ENCODE results near the gene ZFX.

The ZFX gene

DNA sequence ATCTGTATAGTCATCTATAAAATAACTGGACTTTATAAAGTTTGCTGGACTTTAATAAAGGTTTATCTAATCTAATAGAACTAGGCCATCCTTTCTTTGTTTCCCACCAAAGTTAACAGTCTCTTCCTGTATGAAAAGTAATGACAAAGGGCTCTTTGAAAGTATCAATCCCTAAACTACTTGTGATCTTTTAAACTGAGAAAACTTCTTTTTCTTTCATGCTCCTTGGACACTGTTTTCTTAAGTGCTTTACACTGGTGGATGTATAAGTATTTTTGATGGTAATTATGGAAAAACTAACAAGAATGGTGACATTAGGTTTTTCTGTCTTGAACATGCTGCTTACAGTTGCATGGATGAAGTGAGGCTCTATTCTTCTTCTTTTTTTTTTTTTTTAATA is 2.4 kb upstream of the ZFX start:
- TF ChIP-seq, protein P1, sequence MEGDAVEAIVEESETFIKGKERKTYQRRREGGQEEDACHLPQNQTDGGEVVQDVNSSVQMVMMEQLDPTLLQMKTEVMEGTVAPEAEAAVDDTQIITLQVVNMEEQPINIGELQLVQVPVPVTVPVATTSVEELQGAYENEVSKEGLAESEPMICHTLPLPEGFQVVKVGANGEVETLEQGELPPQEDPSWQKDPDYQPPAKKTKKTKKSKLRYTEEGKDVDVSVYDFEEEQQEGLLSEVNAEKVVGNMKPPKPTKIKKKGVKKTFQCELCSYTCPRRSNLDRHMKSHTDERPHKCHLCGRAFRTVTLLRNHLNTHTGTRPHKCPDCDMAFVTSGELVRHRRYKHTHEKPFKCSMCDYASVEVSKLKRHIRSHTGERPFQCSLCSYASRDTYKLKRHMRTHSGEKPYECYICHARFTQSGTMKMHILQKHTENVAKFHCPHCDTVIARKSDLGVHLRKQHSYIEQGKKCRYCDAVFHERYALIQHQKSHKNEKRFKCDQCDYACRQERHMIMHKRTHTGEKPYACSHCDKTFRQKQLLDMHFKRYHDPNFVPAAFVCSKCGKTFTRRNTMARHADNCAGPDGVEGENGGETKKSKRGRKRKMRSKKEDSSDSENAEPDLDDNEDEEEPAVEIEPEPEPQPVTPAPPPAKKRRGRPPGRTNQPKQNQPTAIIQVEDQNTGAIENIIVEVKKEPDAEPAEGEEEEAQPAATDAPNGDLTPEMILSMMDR (conservative IDR thresholded peaks at IDR 0.05; ENCODE audit: low read depth, low read length) = no peak
- no peak for DNase-seq (ENCODE audit: low read depth)
- H3K4me3 ChIP-seq (ENCODE audit: low read length) = no peak overlapping the region

DNA sequence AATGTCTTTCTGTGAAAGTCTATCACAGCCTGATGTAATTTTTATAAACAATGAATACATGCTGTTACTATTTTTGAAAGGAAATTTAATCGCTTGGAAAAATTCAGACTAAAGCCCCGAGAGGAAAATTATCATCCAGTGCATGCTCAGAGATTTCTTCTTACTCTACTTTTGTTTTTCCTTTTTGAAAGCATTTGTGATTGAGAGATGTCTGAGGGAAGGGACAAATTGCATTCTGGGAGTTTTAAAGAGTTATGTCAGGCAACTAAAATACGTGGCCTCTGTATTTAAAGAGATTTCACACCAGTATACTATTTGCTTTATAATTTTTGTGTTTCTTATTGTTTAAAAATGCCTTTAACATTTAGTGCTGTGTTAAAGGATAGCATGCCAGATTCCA is 1.4 kb upstream of the ZFX start:
- no peak for DNase-seq (ENCODE audit: low read depth)
- no peak overlapping the region for H3K4me3 ChIP-seq (ENCODE audit: low read length)

DNA sequence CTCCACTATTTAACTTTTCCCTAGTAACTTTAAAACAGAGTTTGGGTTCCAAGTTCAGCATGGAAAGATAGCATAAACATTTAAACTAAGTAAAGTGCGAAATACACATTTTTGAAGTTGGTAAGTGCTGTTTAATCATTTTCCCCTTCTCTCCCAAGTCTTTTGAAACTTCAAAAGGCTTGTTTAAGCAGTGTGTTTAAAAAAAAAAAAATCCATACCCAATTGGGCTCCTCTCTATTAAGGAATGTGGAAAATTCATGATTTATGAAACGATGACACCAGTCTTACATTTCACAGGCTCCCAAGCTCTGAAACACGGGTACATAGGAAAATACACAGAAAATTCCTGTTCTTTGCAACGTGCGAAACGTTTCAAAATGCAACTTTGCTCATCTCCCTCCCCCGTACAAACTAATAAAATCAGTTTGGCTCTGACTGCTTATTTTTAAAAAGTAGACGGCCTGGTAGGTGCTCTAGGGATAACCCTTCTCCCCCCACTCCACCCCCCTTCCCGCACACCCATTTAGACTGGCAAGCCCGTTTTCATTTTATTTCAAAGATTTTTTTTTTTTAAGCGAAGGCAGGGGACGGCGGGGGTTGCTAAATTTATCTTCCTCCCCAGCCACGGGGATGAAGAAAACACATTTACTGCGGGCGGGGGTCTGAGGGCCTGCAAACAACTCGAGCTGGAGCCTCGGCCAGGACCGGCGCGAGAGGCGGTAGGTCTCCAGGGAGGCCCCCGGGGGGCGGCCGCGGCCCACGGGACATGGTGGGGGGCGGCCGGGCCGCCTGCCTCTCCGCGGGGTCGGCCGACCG is 786 bp upstream of the ZFX start:
- TF ChIP-seq, protein P1 (conservative IDR thresholded peaks at IDR 0.05; ENCODE audit: low read depth, low read length) = no peak
- H3K4me3 ChIP-seq (ENCODE audit: low read length) = peak overlapping the region; percentile 56
- DNase-seq (ENCODE audit: low read depth) = no peak

More for the DNA sequence above, 1.4 kb upstream of the ZFX start:
- TF ChIP-seq, protein P1 (conservative IDR thresholded peaks at IDR 0.05; ENCODE audit: low read depth, low read length) = no peak

DNA sequence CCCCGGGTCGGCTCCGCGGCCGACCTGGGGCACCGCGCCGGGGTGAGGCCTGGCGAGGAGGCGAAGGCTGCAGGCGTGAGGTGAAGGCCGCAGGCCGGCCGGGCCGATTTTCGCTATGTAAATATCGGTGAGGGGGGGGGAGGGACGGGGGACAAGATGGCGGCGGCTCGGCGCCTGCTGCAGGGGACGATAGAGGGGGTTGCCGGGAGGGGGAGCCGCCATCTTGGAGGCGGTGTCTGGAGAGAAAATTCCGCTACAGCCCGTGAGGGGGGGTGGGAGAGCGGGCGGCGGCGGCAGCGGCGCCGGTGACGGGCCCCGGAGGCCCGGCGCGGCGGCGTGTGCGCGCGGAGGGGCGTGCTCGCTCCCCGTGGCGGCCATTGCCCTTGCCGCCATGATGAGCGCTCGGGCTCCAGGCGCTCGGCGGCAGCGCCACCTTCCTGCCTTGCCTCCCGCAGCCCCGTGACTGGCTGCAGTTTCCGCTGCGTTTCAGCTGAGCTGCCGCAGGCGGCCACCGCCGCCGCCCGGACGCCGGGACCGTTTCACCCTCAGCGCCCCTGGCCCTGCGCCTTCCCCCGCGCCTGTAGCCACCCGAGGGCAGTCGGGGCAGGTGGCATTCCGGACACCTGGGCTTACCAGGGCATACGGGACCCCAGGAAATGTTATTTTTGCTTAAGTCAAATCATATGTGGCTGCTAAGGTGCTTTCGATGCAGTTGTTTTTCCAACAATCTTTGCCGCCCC is 692 bp downstream of the ZFX start:
- TF ChIP-seq, protein P1 (conservative IDR thresholded peaks at IDR 0.05; ENCODE audit: low read depth, low read length) = peak; percentile 43
- peak overlapping the region; percentile 93 for H3K4me3 ChIP-seq (ENCODE audit: low read length)
- DNase-seq (ENCODE audit: low read depth) = peak; percentile 73

DNA sequence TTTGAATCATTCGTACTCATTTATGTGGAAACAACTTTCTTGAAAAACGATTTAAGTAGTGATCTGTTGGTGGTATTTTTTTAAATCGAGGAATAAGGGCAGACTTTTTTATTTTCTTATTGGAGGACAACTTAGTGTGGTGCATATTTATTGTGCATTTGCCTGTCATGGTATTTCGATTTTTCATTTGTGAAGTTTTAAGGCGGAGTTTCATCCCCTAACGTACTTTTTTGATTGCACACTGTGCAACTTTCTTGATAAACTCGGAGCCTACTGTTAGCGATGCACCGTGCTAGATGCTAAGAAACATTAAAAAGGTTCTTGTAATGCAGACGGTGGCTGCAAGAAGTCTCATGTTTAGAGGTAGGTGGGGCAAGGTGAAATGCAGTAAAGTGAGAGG is 1.4 kb downstream of the ZFX start:
- TF ChIP-seq, protein P1 (conservative IDR thresholded peaks at IDR 0.05; ENCODE audit: low read depth, low read length) = no peak
- peak overlapping the region; percentile 93 for H3K4me3 ChIP-seq (ENCODE audit: low read length)
- DNase-seq (ENCODE audit: low read depth) = no peak

DNA sequence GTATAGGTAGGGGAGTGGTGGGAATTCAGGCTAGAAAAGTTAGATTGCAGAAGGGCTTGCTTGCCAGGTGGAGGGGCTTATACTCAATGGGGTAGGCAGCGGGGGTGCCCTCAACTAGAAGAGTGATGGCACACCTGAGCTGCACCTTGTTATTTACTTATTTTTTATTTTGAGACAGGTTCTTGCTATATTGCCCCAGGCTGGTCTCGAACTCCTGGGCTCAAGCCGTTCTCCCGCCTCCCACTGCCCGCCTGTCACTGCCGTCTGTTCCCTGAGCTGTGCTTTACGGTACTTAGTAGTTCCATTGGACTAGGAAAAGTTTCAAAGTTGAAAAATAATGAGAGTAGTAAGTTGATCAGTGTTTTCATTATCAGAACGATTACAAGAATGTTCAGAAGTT is 2.0 kb downstream of the ZFX start:
- peak overlapping the region; percentile 93 for H3K4me3 ChIP-seq (ENCODE audit: low read length)
- DNase-seq (ENCODE audit: low read depth) = no peak
- TF ChIP-seq, protein P1 (conservative IDR thresholded peaks at IDR 0.05; ENCODE audit: low read depth, low read length) = no peak

Data from retinal pigment epithelial cell (primary cell).